HepG2 (cell line): Measurements from ENCODE around the gene GGA1. TPM values are rescaled to one million over a fixed set of nuclear protein-coding genes. Genes with fewer than 3 reads are reported as not detected.

ENCODE experiments used
- AHDC1 ChIP-seq: sonication (generic); formaldehyde crosslinking; IDR thresholded peaks from 2 replicates; pipeline ENCODE4 v1.5.1; 2020; ENCODE audit warnings: mild to moderate bottlenecking, missing genetic modification reagents, borderline replicate concordance
- ARHGAP35 ChIP-seq: sonication (generic); formaldehyde crosslinking; IDR thresholded peaks from 2 replicates; pipeline ENCODE4 v1.9.0; 2022; ENCODE audit warnings: mild to moderate bottlenecking, inconsistent platforms, moderate library complexity, missing genetic modification reagents, borderline replicate concordance
- ARNT ChIP-seq: fragments of 450-650 bp; IDR thresholded peaks from 2 replicates; pipeline ENCODE4 v1.6.1; 2017
- CENPX ChIP-seq: sonication (generic); formaldehyde crosslinking; IDR thresholded peaks from 2 replicates; pipeline ENCODE4 v1.9.0; 2021; ENCODE audit warnings: mild to moderate bottlenecking, missing genetic modification reagents, moderate library complexity
- DRAP1 ChIP-seq: IDR thresholded peaks from 2 replicates; pipeline ENCODE4 v1.6.1; 2016; ENCODE audit warnings: missing genetic modification reagents, missing compliant biosample characterization
- ETS1 ChIP-seq: sonication (generic); formaldehyde crosslinking; IDR thresholded peaks from 2 replicates; pipeline ENCODE4 v1.4.0; 2020; ENCODE audit warnings: missing genetic modification reagents
- GMEB1 ChIP-seq: sonication (generic); formaldehyde crosslinking; IDR thresholded peaks from 2 replicates; pipeline ENCODE4 v1.5.1; 2020; ENCODE audit warnings: missing genetic modification reagents, mild to moderate bottlenecking, borderline replicate concordance
- GZF1 ChIP-seq: sonication (generic); formaldehyde crosslinking; IDR thresholded peaks from 2 replicates; pipeline ENCODE4 v1.5.1; 2020; ENCODE audit warnings: mild to moderate bottlenecking, missing genetic modification reagents
- HIC2 ChIP-seq: sonication (generic); formaldehyde crosslinking; IDR thresholded peaks from 2 replicates; pipeline ENCODE4 v1.9.0; 2022; ENCODE audit warnings: low read depth, missing genetic modification reagents
- MED8 ChIP-seq: sonication (generic); formaldehyde crosslinking; IDR thresholded peaks from 2 replicates; pipeline ENCODE4 v1.8.1; 2023; ENCODE audit warnings: mild to moderate bottlenecking, missing genetic modification reagents; ENCODE audit not compliant: insufficient replicate concordance
- PHF21A ChIP-seq: sonication (generic); formaldehyde crosslinking; IDR thresholded peaks from 2 replicates; pipeline ENCODE4 v1.5.0; 2020; ENCODE audit warnings: mild to moderate bottlenecking, missing genetic modification reagents
- TARDBP ChIP-seq: sonication (generic); formaldehyde crosslinking; IDR thresholded peaks from 2 replicates; pipeline ENCODE4 v1.8.0; 2022; ENCODE audit warnings: mild to moderate bottlenecking, missing genetic modification reagents
- ZFP91 ChIP-seq: sonication (generic); formaldehyde crosslinking; IDR thresholded peaks from 2 replicates; pipeline ENCODE4 v1.9.0; 2022; ENCODE audit warnings: missing genetic modification reagents, mild to moderate bottlenecking, borderline replicate concordance
- ZKSCAN8 ChIP-seq: IDR thresholded peaks from 2 replicates; pipeline ENCODE4 v1.6.1; 2016; ENCODE audit warnings: borderline replicate concordance, missing genetic modification reagents, missing compliant biosample characterization
- polyA plus RNA-seq, 8 experiments: library from polyadenylated mRNA; depleted of rRNA in 3 of 8; stranded (reverse) in 7 of 8; unstranded in 1 of 8; fragments of >200 nt; fragmentation: Illumina TruSeq in 4 of 8; extraction: Trizol in 4 of 8; gene quantifications; 2 replicates each; pipeline versions ENCODE4 v1.2.1 to v1.2.3, GENCODE V29; 2011 to 2016; ENCODE audit warnings: low read depth in 4 of 8, missing spikeins in 1 of 8, mixed read lengths in 1 of 8; ENCODE audit not compliant: insufficient read depth in 1 of 8
- total RNA-seq, 5 experiments: library from RNA; depleted of rRNA; stranded (reverse); fragments of >200 nt; fragmentation: Illumina TruSeq; extraction: Trizol; gene quantifications; 2 replicates each; pipeline ENCODE4 v1.2.3, GENCODE V29; 2016; ENCODE audit warnings: low read depth in 1 of 5

Gene GGA1
- total and polyA plus RNA-seq, 2 of the 13 experiments (the other 11 are each of a cell fraction or from before 2014, with no cell fraction given) = 29.1 to 87.2 TPM

GRCh38 chr22:37609240-37610152 lies 862 bp downstream of the GGA1 start (continued):
- TF ChIP-seq HIC2 (CRISPR knock-in tag) (peak; percentile 28; the same call in 1 of the 2 replicates), ARNT (no peak), ETS1 (CRISPR knock-in tag) (no peak), ZKSCAN8 (CRISPR knock-in tag) (no peak), GMEB1 (CRISPR knock-in tag) (0 out of 2 replicates have a peak, but pooled peaks have one; percentile 50), ARHGAP35 (CRISPR knock-in tag) (no peak), CENPX (CRISPR knock-in tag) (0 out of 2 replicates have a peak, but pooled peaks have one; percentile 22), AHDC1 (CRISPR knock-in tag) (peak; percentile 21; the same call in 1 of the 2 replicates), TARDBP (CRISPR knock-in tag) (peak; percentile 49; the same call in 1 of the 2 replicates), PHF21A (CRISPR knock-in tag) (peak; percentile 50; the same call in 1 of the 2 replicates), ZFP91 (CRISPR knock-in tag) (no peak), GZF1 (no peak), DRAP1 (CRISPR knock-in tag) (no peak), MED8 (CRISPR knock-in tag) (no peak)
